GM12878 (cell line): Measurements from ENCODE around the gene KIN. TPM values are rescaled to one million over a fixed set of nuclear protein-coding genes. Genes with fewer than 3 reads are reported as not detected.

ENCODE experiments used
- ATAC-seq: fragments of 200-7000 bp; cut with Tn5 transposase; 3 replicates; pipeline ENCODE4 v1.9.1; 2020; ENCODE audit warnings: mild to moderate bottlenecking, moderate library complexity
- BruUV-seq: library from RNA; stranded (reverse); fragments of 400-500 nt; replicated peaks from 2 replicates; lab custom pipeline; 2021; lab: Mats Ljungman, UMichigan
- CTCF ChIA-PET: fragments of 300-600 bp; sonication (Branson Sonifier 250); formaldehyde crosslinking; extraction: SDS; loops from one replicate; lab custom pipeline; 2021; ENCODE audit warnings: inconsistent platforms; lab: Yijun Ruan, JAX
- POLR2A ChIA-PET: fragments of 350-600 bp; formaldehyde crosslinking; extraction: SDS; loops from one replicate; lab custom pipeline; 2021; ENCODE audit warnings: inconsistent platforms; lab: Charles Lee
- RAD21 ChIA-PET: fragments of 300-600 bp; sonication (Branson Sonifier 250); formaldehyde crosslinking; loops from one replicate; lab custom pipeline; 2023; ENCODE audit warnings: antibody characterized with exemption; ENCODE audit not compliant: unreplicated experiment; lab: Charles Lee
- SMC1A ChIA-PET: fragments of 300-600 bp; sonication (Branson Sonifier 250); formaldehyde crosslinking; loops from one replicate; lab custom pipeline; 2023; ENCODE audit not compliant: unreplicated experiment, uncharacterized antibody; lab: Charles Lee
- DNase-seq: peaks from one replicate; pipeline ENCODE4 v3.0.0-alpha.2; 2011; ENCODE audit warnings: low read depth, low spot score
- FAIRE-seq: peaks from 3 replicates; lab custom pipeline; 2011; peaks lifted over from hg19 to GRCh38; lab: Jason Lieb, UNC
- H2AFZ ChIP-seq: 2 replicates; pipeline ENCODE4 v1.6.0; 2011; ENCODE audit warnings: low read depth, low read length, control low read depth; ENCODE audit not compliant: control insufficient read depth
- H3K27ac ChIP-seq: 2 replicates; pipeline ENCODE4 v1.5.1; 2011; ENCODE audit warnings: control low read depth; ENCODE audit not compliant: control insufficient read depth, insufficient read depth
- H3K27me3 ChIP-seq, 2 experiments: replicated peaks in 1 of 2; 2 replicates each; pipeline versions ENCODE4 v1.6.0 to v1.6.1; 2011; ENCODE audit warnings: low read length in 1 of 2; ENCODE audit not compliant: control insufficient read depth in 2 of 2, insufficient read depth in 2 of 2
- H3K36me3 ChIP-seq, 2 experiments: 2 replicates each; pipeline ENCODE4 v1.5.1; 2011; ENCODE audit warnings: low read length in 1 of 2; ENCODE audit not compliant: control insufficient read depth in 2 of 2, insufficient read depth in 2 of 2
- H3K4me1 ChIP-seq: 2 replicates; pipeline ENCODE4 v1.6.1; 2011; ENCODE audit warnings: mild to moderate bottlenecking, low read length, moderate library complexity, mixed read lengths; ENCODE audit not compliant: control insufficient read depth, insufficient read depth
- H3K4me2 ChIP-seq: 2 replicates; pipeline ENCODE4 v1.6.0; 2011; ENCODE audit warnings: control low read depth; ENCODE audit not compliant: control insufficient read depth, insufficient read depth
- H3K4me3 ChIP-seq: fragments of 200-600 bp; sonication (generic); 2 replicates; pipeline ENCODE4 v1.5.1; 2016
- H3K79me2 ChIP-seq: 2 replicates; pipeline ENCODE4 v1.6.0; 2011; ENCODE audit warnings: low read length; ENCODE audit not compliant: control insufficient read depth, insufficient read depth
- H3K9ac ChIP-seq: 2 replicates; pipeline ENCODE4 v1.8.0; 2011; ENCODE audit warnings: low read length, control low read depth, mixed read lengths; ENCODE audit not compliant: control insufficient read depth, insufficient read depth
- H3K9me3 ChIP-seq: replicated peaks from 3 replicates; pipeline ENCODE4 v1.5.1; 2011; ENCODE audit warnings: mild to moderate bottlenecking, low read length; ENCODE audit not compliant: control insufficient read depth, insufficient read depth
- H4K20me1 ChIP-seq: 2 replicates; pipeline ENCODE4 v1.6.0; 2011; ENCODE audit not compliant: control insufficient read depth, insufficient read depth
- ASH2L ChIP-seq: fragments of 300-600, 200-600 bp; sonication (generic); IDR thresholded peaks from 2 replicates; pipeline ENCODE4 v1.6.1; 2017; ENCODE audit warnings: low read depth, mild to moderate bottlenecking, borderline replicate concordance
- CHD4 ChIP-seq: fragments of 200-600 bp; sonication (generic); IDR thresholded peaks from 2 replicates; pipeline ENCODE4 v1.6.1; 2016; ENCODE audit warnings: mild to moderate bottlenecking
- CREM ChIP-seq: IDR thresholded peaks from 2 replicates; pipeline ENCODE4 v1.6.1; 2014; ENCODE audit warnings: antibody characterized with exemption, low read depth
- FOS ChIP-seq: IDR thresholded peaks from 3 replicates; pipeline ENCODE4 v1.6.1; 2011; ENCODE audit warnings: borderline replicate concordance; ENCODE audit not compliant: insufficient read length; ENCODE audit errors: extremely low read depth
- FOXK2 ChIP-seq: fragments of 450-650 bp; IDR thresholded peaks from 2 replicates; pipeline ENCODE4 v1.6.1; 2017; ENCODE audit warnings: mild to moderate bottlenecking, moderate library complexity
- IKZF1 ChIP-seq: fragments of 450-650 bp; conservative IDR thresholded peaks from 2 replicates; pipeline ENCODE4 v1.6.1; 2017; ENCODE audit warnings: antibody characterized with exemption, mild to moderate bottlenecking
- PML ChIP-seq: IDR thresholded peaks from 2 replicates; pipeline ENCODE4 v1.6.1; 2012; ENCODE audit warnings: low read length, inconsistent platforms
- STAT1 ChIP-seq: fragments of 450-650 bp; conservative IDR thresholded peaks from 2 replicates; pipeline ENCODE4 v1.6.1; 2014; ENCODE audit warnings: antibody characterized with exemption, mild to moderate bottlenecking
- TBL1XR1 ChIP-seq: IDR thresholded peaks from 2 replicates; pipeline ENCODE4 v1.6.1; 2012; ENCODE audit warnings: low read depth, low read length, improper control_type of control experiment
- TCF3 ChIP-seq: IDR thresholded peaks from 2 replicates; pipeline ENCODE4 v1.6.1; 2012; ENCODE audit warnings: low read depth, mild to moderate bottlenecking, low read length, borderline replicate concordance; ENCODE audit not compliant: insufficient read depth
- YBX1 ChIP-seq: fragments of 450-650 bp; IDR thresholded peaks from 2 replicates; pipeline ENCODE4 v1.6.1; 2016; ENCODE audit warnings: antibody characterized with exemption
- ZNF207 ChIP-seq: fragments of 450-650 bp; IDR thresholded peaks from 2 replicates; pipeline ENCODE4 v1.6.1; 2014; ENCODE audit warnings: antibody characterized with exemption, mild to moderate bottlenecking, borderline replicate concordance
- ZZZ3 ChIP-seq: IDR thresholded peaks from 2 replicates; pipeline ENCODE4 v1.6.1; 2011; ENCODE audit warnings: low read depth; ENCODE audit not compliant: control insufficient read depth, insufficient read length
- WGBS: methylation state at CpG from one replicate; pipeline ENCODE4 v1.1.6; 2016; ENCODE audit warnings: low lambda C conversion rate; ENCODE audit not compliant: insufficient replicate concordance, insufficient coverage; ENCODE audit errors: missing lambda C conversion rate; 5-methylcytosine and 5-hydroxymethylcytosine counted together
- in situ Hi-C: fragments of 300-500 bp; cut with MboI; formaldehyde crosslinking; loops from 9 replicates; pipeline ENCODE4 v1.14.3; 2018; ENCODE audit warnings: mixed read lengths
- intact Hi-C: fragments of 100-400 bp; cut with micrococcal nuclease; formaldehyde crosslinking; loops from one replicate; pipeline ENCODE4 v1.14.2; 2022; ENCODE audit not compliant: unreplicated experiment
- polyA plus RNA-seq, 11 experiments: library from polyadenylated mRNA; depleted of rRNA in 4 of 11; unstranded in 6 of 11; stranded (reverse) in 5 of 11; fragments of >200 nt; fragmentation: Nextera tagmentation in 4 of 11; fragmentation: Illumina TruSeq in 1 of 11; extraction: Ambion mirVana in 4 of 11; extraction: Trizol in 1 of 11; gene quantifications; 1 replicate in 1 of 11; 2 replicates in 10 of 11; pipeline versions ENCODE4 v1.2.1 to v1.2.3, GENCODE V29; 2011 to 2016; ENCODE audit warnings: inconsistent platforms in 2 of 11, missing spikeins in 2 of 11, low read depth in 1 of 11
- total RNA-seq, 4 experiments: library from RNA; depleted of rRNA in 3 of 4; stranded (reverse); fragments of >200 nt in 3 of 4; fragmentation: Illumina TruSeq in 1 of 4; extraction: Trizol in 1 of 4; gene quantifications; 2 replicates each; pipeline versions ENCODE4 v1.2.1 to v1.2.3, GENCODE V29; 2013 to 2021
- TF ChIP-seq, protein P1 (sequence below), 3 experiments: IDR thresholded peaks in 2 of 3; conservative IDR thresholded peaks in 1 of 3; 2 replicates each; pipeline ENCODE4 v1.5.1; 2011; ENCODE audit warnings: low read depth in 3 of 3, low read length in 3 of 3, mild to moderate bottlenecking in 3 of 3, control low read depth in 2 of 3, moderate library complexity in 2 of 3, inconsistent platforms in 1 of 3, mixed read lengths in 1 of 3; ENCODE audit not compliant: control insufficient read depth in 2 of 3, insufficient read depth in 1 of 3; ENCODE audit errors: extremely low read depth in 1 of 3

The KIN gene
- total and polyA plus RNA-seq, 10 of the 15 experiments (the other 5 are each of a cell fraction or from before 2014, with no cell fraction given): 6.8 to 33.2 (median 11.3) TPM

DNA sequence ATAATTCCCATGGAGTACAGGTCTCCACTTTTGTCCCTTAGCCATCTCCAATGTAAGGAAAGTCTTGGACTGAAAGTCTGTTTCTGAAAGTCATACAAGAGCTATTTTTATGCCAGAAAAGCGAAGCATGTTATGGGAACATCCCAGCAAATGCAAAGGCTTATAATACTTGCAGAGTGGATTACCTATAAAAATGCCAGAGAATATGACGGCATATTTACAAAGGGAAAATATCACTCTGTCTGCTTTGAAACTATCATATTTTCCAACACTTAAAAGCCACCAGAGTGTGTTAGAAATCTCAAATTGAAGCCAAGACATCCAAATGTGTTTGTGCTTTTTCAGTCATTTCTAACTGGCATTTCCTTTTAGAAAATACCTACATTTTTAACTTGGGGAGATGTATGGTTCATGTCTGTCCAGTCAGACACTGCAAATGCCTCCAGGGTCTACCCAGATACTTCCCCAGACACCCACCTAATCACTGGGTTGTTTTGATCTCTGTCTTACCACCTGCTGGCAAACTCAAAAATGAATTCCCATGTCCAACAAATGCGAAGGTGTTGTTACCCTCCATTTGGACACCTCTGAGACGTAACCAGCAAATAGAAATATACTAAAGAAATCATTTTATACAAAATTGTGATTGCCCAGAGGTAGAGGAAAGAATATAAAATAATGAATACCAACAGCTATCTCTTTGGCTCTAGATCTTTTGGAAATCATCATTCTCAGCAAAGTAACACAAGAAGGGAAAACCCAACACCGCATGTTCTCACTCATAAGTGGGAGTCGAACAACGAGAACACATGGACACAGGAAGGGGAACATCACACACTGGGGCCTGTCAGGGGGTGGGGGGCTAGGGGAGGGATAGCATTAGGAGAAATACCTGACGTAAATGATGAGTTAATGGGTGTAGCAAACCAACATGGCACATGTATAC is 83.4 kb downstream of the KIN start:
- FAIRE-seq: no peak
- H3K9ac ChIP-seq: no peak overlapping the region
- no peak for ATAC-seq
- ChIA-PET CTCF (interaction anchor here (1.0 kb wide), 1 partner anchor 179 kb away, joined by 3 read pairs; no protein-coding TSS in a partner anchor), POLR2A (no interaction called here)
- WGBS: 49% methylated on average over 8 of the region's 8 CpGs
- H3K79me2 ChIP-seq: no peaks in the 10 kb centered on the region
- H3K36me3 ChIP-seq: no peaks in the 10 kb centered on the region
- no peaks in the 10 kb centered on the region for H3K9me3 ChIP-seq
- no peaks in the 10 kb centered on the region for H3K4me1 ChIP-seq
- H3K4me2 ChIP-seq: no peak overlapping the region
- H2AFZ ChIP-seq: no peak overlapping the region
- in situ Hi-C loops (no loop called here), intact Hi-C loops (no loop called here)
- H4K20me1 ChIP-seq: no peaks in the 10 kb centered on the region
- no peak overlapping the region for H3K27ac ChIP-seq
- no peak for TF ChIP-seq STAT1
- no peak for TF ChIP-seq CHD4
- TF ChIP-seq, all 136 proteins: peak for 0
- RAD21 ChIA-PET: interaction anchor here (0.7 to 1.0 kb wide), 2 partner anchors 11 to 947 kb away, joined by 3 to 4 read pairs; no protein-coding TSS in a partner anchor
- BruUV-seq: no TSS peak
- Histone ChIP-seq H3K27me3 (peaks cover 2 to 10% of the 10 kb centered on the region in 2 experiments), H3K4me3 (no peak overlapping the region)
- no peak for DNase-seq
- SMC1A ChIA-PET: interaction anchor here (0.8 kb wide), 1 partner anchor 57 kb away, joined by 3 read pairs; no protein-coding TSS in a partner anchor

DNA sequence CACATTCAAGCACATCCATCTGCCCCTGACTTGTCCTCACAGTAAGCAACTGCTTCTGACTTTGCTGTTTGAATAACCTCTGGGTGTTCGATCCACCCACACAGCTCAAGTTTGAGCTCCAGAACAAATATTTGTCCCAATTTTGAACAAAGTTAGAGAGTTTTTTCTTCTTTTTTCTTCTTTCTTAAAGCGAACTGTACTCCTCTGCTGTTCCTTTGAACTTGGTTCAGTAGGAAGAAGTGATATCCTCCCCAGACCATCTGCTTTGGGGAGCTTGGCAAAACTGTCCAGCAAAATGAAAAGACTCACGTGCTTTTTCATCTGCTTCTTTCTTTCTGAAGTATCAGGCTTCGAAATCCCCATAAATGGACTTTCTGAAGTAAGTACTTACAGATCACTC is 84.7 kb downstream of the KIN start, which contains the start of gene ITIH2:
Gene ITIH2 (plus strand): TSS at position 177 of the 400 bp plus-strand sequence. CDS start 119 bp downstream, at position 296.
- WGBS: 19% methylated on average over 4 of the region's 4 CpGs
- no peak for FAIRE-seq
- H3K79me2 ChIP-seq: no peaks in the 10 kb centered on the region
- ChIA-PET POLR2A (no interaction called here), RAD21 (interaction anchor here (1.0 kb wide), 1 partner anchor 178 kb away, joined by 3 read pairs; no protein-coding TSS in a partner anchor), SMC1A (interaction anchor here (3.0 kb wide), 1 partner anchor 178 kb away, joined by 8 read pairs; no protein-coding TSS in a partner anchor), CTCF (interaction anchor here (2.1 kb wide), 1 partner anchor 16 kb away, joined by 7 read pairs; no protein-coding TSS in a partner anchor)
- ATAC-seq: no peak
- no peaks in the 10 kb centered on the region for H4K20me1 ChIP-seq
- no peak within 1 kb of the TSS for H3K4me3 ChIP-seq
- H2AFZ ChIP-seq: no peak within 1 kb of the TSS
- no peak for DNase-seq
- BruUV-seq: no TSS peak
- no peaks in the 10 kb centered on the region for H3K9me3 ChIP-seq
- no peaks in the 10 kb centered on the region for H3K4me1 ChIP-seq
- no peak within 1 kb of the TSS for H3K4me2 ChIP-seq
- intact Hi-C loops: no loop called here
- H3K9ac ChIP-seq: no peak within 1 kb of the TSS
- H3K36me3 ChIP-seq: no peaks in the 10 kb centered on the region
- peaks cover 2 to 6% of the 10 kb centered on the region in 2 experiments for H3K27me3 ChIP-seq
- in situ Hi-C loops: no loop called here
- H3K27ac ChIP-seq: no peak within 1 kb of the TSS
- TF ChIP-seq TBL1XR1 (no peak), ZZZ3 (no peak), FOS (no peak), ASH2L (no peak), FOXK2 (no peak), YBX1 (no peak), CREM (no peak), IKZF1 (no peak), ZNF207 (no peak), TCF3 (no peak), PML (no peak)
- TF ChIP-seq, protein P1, sequence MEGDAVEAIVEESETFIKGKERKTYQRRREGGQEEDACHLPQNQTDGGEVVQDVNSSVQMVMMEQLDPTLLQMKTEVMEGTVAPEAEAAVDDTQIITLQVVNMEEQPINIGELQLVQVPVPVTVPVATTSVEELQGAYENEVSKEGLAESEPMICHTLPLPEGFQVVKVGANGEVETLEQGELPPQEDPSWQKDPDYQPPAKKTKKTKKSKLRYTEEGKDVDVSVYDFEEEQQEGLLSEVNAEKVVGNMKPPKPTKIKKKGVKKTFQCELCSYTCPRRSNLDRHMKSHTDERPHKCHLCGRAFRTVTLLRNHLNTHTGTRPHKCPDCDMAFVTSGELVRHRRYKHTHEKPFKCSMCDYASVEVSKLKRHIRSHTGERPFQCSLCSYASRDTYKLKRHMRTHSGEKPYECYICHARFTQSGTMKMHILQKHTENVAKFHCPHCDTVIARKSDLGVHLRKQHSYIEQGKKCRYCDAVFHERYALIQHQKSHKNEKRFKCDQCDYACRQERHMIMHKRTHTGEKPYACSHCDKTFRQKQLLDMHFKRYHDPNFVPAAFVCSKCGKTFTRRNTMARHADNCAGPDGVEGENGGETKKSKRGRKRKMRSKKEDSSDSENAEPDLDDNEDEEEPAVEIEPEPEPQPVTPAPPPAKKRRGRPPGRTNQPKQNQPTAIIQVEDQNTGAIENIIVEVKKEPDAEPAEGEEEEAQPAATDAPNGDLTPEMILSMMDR (IDR thresholded peaks at IDR 0.05 in 2 of 3, conservative IDR thresholded peaks at IDR 0.05 in 1 of 3; ENCODE audit: control insufficient read depth in 2 of 3, extremely low read depth in 1 of 3, insufficient read depth in 1 of 3, low read depth in 3 of 3, low read length in 3 of 3): no peak
